H1 (cell line): Measurements from ENCODE around the gene CACNA2D3. TPM values are rescaled to one million over a fixed set of nuclear protein-coding genes. Genes with fewer than 3 reads are reported as not detected.
A peak's percentile ranks its signal among the peaks of the same experiment; 100 is the strongest.

Experiments
- CTCF ChIA-PET: fragments of 300-600 bp; sonication (Branson Sonifier 250); formaldehyde crosslinking; loops from one replicate; lab custom pipeline; 2021; ENCODE audit not compliant: partially characterized antibody; lab: Charles Lee
- POLR2A ChIA-PET: fragments of 300-600 bp; sonication (Branson Sonifier 250); formaldehyde crosslinking; loops from one replicate; lab custom pipeline; 2021; ENCODE audit warnings: inconsistent platforms; ENCODE audit not compliant: partially characterized antibody; lab: Charles Lee
- DNase-seq, 2 experiments: peaks; one replicate each; pipeline versions ENCODE4 v3.0.0 to v3.0.0-alpha.2; 2010 to 2022; ENCODE audit warnings: low spot score in 2 of 2, low read depth in 1 of 2, mixed read lengths in 1 of 2
- FAIRE-seq: peaks from 2 replicates; lab custom pipeline; 2011; peaks lifted over from hg19 to GRCh38; lab: Jason Lieb, UNC
- H2AFZ ChIP-seq: 2 replicates; pipeline ENCODE4 v1.8.1; 2012; ENCODE audit warnings: low read length, inconsistent platforms
- H2AK5ac ChIP-seq: 2 replicates; pipeline ENCODE4 v1.6.1; 2013; ENCODE audit warnings: low read depth, low read length
- H2BK120ac ChIP-seq: replicated peaks from 2 replicates; pipeline ENCODE3; 2013; ENCODE audit warnings: low read depth, low read length, inconsistent platforms
- H2BK12ac ChIP-seq: 2 replicates; pipeline ENCODE4 v1.6.1; 2013; ENCODE audit warnings: low read depth, low read length
- H2BK15ac ChIP-seq: 2 replicates; pipeline ENCODE4 v1.6.1; 2013; ENCODE audit warnings: low read length
- H2BK20ac ChIP-seq: 2 replicates; pipeline ENCODE4 v1.6.1; 2013; ENCODE audit warnings: low read length
- H2BK5ac ChIP-seq: 2 replicates; pipeline ENCODE4 v1.6.1; 2013; ENCODE audit warnings: low read depth, low read length
- H3K14ac ChIP-seq: 2 replicates; pipeline ENCODE4 v1.6.1; 2013; ENCODE audit warnings: inconsistent platforms; ENCODE audit not compliant: insufficient read length
- H3K18ac ChIP-seq: 2 replicates; pipeline ENCODE4 v1.6.1; 2013; ENCODE audit warnings: low read length; ENCODE audit errors: extremely low read depth
- H3K23ac ChIP-seq: 2 replicates; pipeline ENCODE4 v1.6.1; 2013; ENCODE audit warnings: inconsistent platforms; ENCODE audit not compliant: insufficient read length
- H3K23me2 ChIP-seq: 2 replicates; pipeline ENCODE4 v1.6.1; 2013; ENCODE audit warnings: low read depth, low read length
- H3K27ac ChIP-seq: 2 replicates; pipeline ENCODE4 v1.6.1; 2011; ENCODE audit warnings: low read depth, low read length, inconsistent platforms
- H3K27me3 ChIP-seq, 4 experiments: replicated peaks in 1 of 4; 1 replicate in 1 of 4; 2 replicates in 3 of 4; pipeline versions ENCODE4 v1.6.1 to v1.8.1; 2011 to 2013; ENCODE audit warnings: low read length in 3 of 4, mild to moderate bottlenecking in 3 of 4, inconsistent platforms in 2 of 4, mixed read lengths in 2 of 4, moderate library complexity in 1 of 4; ENCODE audit not compliant: control insufficient read depth in 3 of 4, insufficient read depth in 3 of 4; ENCODE audit errors: extremely low read depth in 1 of 4
- H3K36me3 ChIP-seq, 4 experiments: 2 replicates each; pipeline versions ENCODE4 v1.6.1 to v1.8.1; 2011 to 2013; ENCODE audit warnings: mild to moderate bottlenecking in 4 of 4, low read length in 3 of 4, moderate library complexity in 2 of 4, control low read depth in 1 of 4, inconsistent platforms in 1 of 4; ENCODE audit not compliant: insufficient read depth in 4 of 4, control insufficient read depth in 2 of 4
- H3K4ac ChIP-seq: replicated peaks from 2 replicates; pipeline ENCODE3; 2013; ENCODE audit warnings: low read length, low read depth, mixed read lengths, inconsistent platforms; ENCODE audit not compliant: insufficient read length
- H3K4me1 ChIP-seq, 4 experiments: replicated peaks in 1 of 4; 1 replicate in 1 of 4; 2 replicates in 3 of 4; pipeline versions ENCODE4 v1.6.1 to v1.8.1; 2011 to 2013; ENCODE audit warnings: low read length in 3 of 4, inconsistent platforms in 2 of 4, mixed read lengths in 1 of 4; ENCODE audit not compliant: insufficient read depth in 4 of 4, control insufficient read depth in 3 of 4
- H3K4me2 ChIP-seq, 2 experiments: 2 replicates each; pipeline versions ENCODE4 v1.6.1 to v1.8.1; 2011 to 2013; ENCODE audit warnings: low read depth in 2 of 2, low read length in 2 of 2, control low read depth in 1 of 2, inconsistent platforms in 1 of 2, mild to moderate bottlenecking in 1 of 2; ENCODE audit not compliant: insufficient read depth in 1 of 2
- H3K4me3 ChIP-seq, 4 experiments: fragments of 200-600, 300-600 bp in 1 of 4; sonication (generic), shearing (Covaris generic), sonication (Bioruptor Twin) in 1 of 4; 2 replicates each; pipeline versions ENCODE4 v1.5.1 to v1.8.1; 2011 to 2016; ENCODE audit warnings: low read length in 4 of 4, low read depth in 3 of 4, control low read depth in 2 of 4, inconsistent platforms in 2 of 4, mild to moderate bottlenecking in 2 of 4, mixed read lengths in 1 of 4, moderate library complexity in 1 of 4; ENCODE audit not compliant: insufficient read depth in 2 of 4; ENCODE audit errors: extremely low read depth in 1 of 4
- H3K56ac ChIP-seq: replicated peaks from 2 replicates; pipeline ENCODE3; 2013; ENCODE audit warnings: low read depth, mild to moderate bottlenecking, mixed read lengths, low read length, inconsistent platforms; ENCODE audit not compliant: insufficient read length
- H3K79me1 ChIP-seq: 2 replicates; pipeline ENCODE4 v1.6.1; 2013; ENCODE audit warnings: low read depth, low read length, control low read depth
- H3K79me2 ChIP-seq, 2 experiments: 2 replicates each; pipeline versions ENCODE4 v1.6.1 to v1.8.1; 2012 to 2013; ENCODE audit warnings: low read length in 2 of 2, mild to moderate bottlenecking in 2 of 2, inconsistent platforms in 1 of 2; ENCODE audit not compliant: insufficient read depth in 2 of 2, control insufficient read depth in 1 of 2
- H3K9ac ChIP-seq, 4 experiments: replicated peaks in 1 of 4; 1 replicate in 1 of 4; 2 replicates in 3 of 4; pipeline versions ENCODE4 v1.6.1 to v1.8.1; 2011 to 2013; ENCODE audit warnings: low read depth in 3 of 4, low read length in 3 of 4, control low read depth in 2 of 4, mild to moderate bottlenecking in 2 of 4, moderate library complexity in 2 of 4, inconsistent platforms in 1 of 4; ENCODE audit errors: extremely low read depth in 1 of 4
- H3K9me3 ChIP-seq, 2 experiments: 2 replicates each; pipeline versions ENCODE4 v1.6.1 to v1.8.1; 2012 to 2013; ENCODE audit warnings: mild to moderate bottlenecking in 2 of 2, moderate library complexity in 2 of 2, control low read depth in 1 of 2, inconsistent platforms in 1 of 2, low read depth in 1 of 2, low read length in 1 of 2, mixed read lengths in 1 of 2; ENCODE audit not compliant: insufficient read depth in 2 of 2
- H4K20me1 ChIP-seq, 2 experiments: replicated peaks in 1 of 2; 2 replicates each; pipeline versions ENCODE3 to v1.8.1; 2011 to 2013; ENCODE audit warnings: inconsistent platforms in 2 of 2, low read length in 2 of 2, mild to moderate bottlenecking in 1 of 2; ENCODE audit not compliant: insufficient read depth in 2 of 2, control insufficient read depth in 1 of 2
- H4K5ac ChIP-seq: 2 replicates; pipeline ENCODE4 v1.6.1; 2013; ENCODE audit warnings: low read length, low read depth, mixed read lengths, inconsistent platforms; ENCODE audit not compliant: insufficient read length
- H4K8ac ChIP-seq: 2 replicates; pipeline ENCODE4 v1.8.0; 2013; ENCODE audit warnings: mild to moderate bottlenecking, moderate library complexity, low read length, inconsistent platforms; ENCODE audit not compliant: insufficient read depth; ENCODE audit errors: extremely low read depth
- H4K91ac ChIP-seq: replicated peaks from 2 replicates; pipeline ENCODE3; 2013; ENCODE audit warnings: low read length, mixed read lengths, inconsistent platforms; ENCODE audit not compliant: insufficient read length
- MAFK ChIP-seq: IDR thresholded peaks from 2 replicates; pipeline ENCODE4 v1.6.1; 2012; ENCODE audit warnings: low read depth, mild to moderate bottlenecking, improper control_type of control experiment, low read length
- WGBS, 2 experiments: shearing (Covaris generic) in 1 of 2; methylation state at CpG; one replicate each; pipeline versions ENCODE4 v1.1.6 to v1.1.7; 2013 to 2015; ENCODE audit warnings: low lambda C conversion rate in 2 of 2, mixed read lengths in 2 of 2, inconsistent platforms in 1 of 2, low coverage in 1 of 2, missing lambda C conversion rate in 1 of 2; ENCODE audit not compliant: insufficient replicate concordance in 2 of 2, insufficient coverage in 1 of 2, insufficient read length in 1 of 2; ENCODE audit errors: extremely low coverage in 1 of 2, missing lambda C conversion rate in 1 of 2; 5-methylcytosine and 5-hydroxymethylcytosine counted together
- polyA plus RNA-seq, 7 experiments: library from polyadenylated mRNA; depleted of rRNA in 3 of 7; stranded (reverse) in 5 of 7; unstranded in 2 of 7; fragments of >200 nt in 5 of 7; fragments of 200-250 nt in 2 of 7; gene quantifications; 1 replicate in 5 of 7; 2 replicates in 1 of 7; 4 replicates in 1 of 7; pipeline versions ENCODE4 v1.2.1 to v1.2.3, GENCODE V29; 2011 to 2013; ENCODE audit warnings: missing spikeins in 2 of 7, mixed read lengths in 2 of 7
- total RNA-seq: library from RNA; stranded (reverse); fragmentation: NEBNext Ultra II Directional; extraction: Animal tissue kit (Norgen Biotek cat#: 25700); gene quantifications from 2 replicates; pipeline ENCODE4 v1.2.1, GENCODE V29; 2021

Gene CACNA2D3
- total and polyA plus RNA-seq, 2 of the 8 experiments (the other 6 are each of a cell fraction or from before 2014, with no cell fraction given), result 1.5 to 1.8 TPM

- Histone ChIP-seq H3K4me2 (no peak overlapping the region), H2BK15ac (no peak overlapping the region), H2BK120ac (no peak overlapping the region), H4K20me1 (no peaks in the 10 kb centered on the region), H3K27ac (no peak overlapping the region), H3K9me3 (no peaks in the 10 kb centered on the region), H3K79me2 (no peaks in the 10 kb centered on the region), H3K14ac (no peak overlapping the region), H3K4me3 (no peak overlapping the region), H3K4ac (no peak overlapping the region), H4K5ac (no peak overlapping the region), H3K23ac (no peak overlapping the region), H3K36me3 (no peaks in the 10 kb centered on the region), H2AK5ac (no peak overlapping the region), H3K56ac (no peak overlapping the region), H3K79me1 (no peaks in the 10 kb centered on the region), H3K27me3 (no peaks in the 10 kb centered on the region), H3K4me1 (no peaks in the 10 kb centered on the region), H4K8ac (no peak overlapping the region; the same call in 1 of the 2 replicates), H3K18ac (no peak overlapping the region), H2AFZ (peak overlapping the region; percentile 78), H2BK12ac (no peak overlapping the region), H4K91ac (no peak overlapping the region), H3K9ac (no peak overlapping the region), H2BK20ac (no peak overlapping the region), H3K23me2 (peaks cover 2% of the 10 kb centered on the region; the same call in 1 of the 2 replicates), H2BK5ac (no peak overlapping the region)
- ChIA-PET CTCF (interaction anchor here (0.6 to 1.4 kb wide), 7 partner anchors 13 to 622 kb away, joined by 3 to 4 read pairs (median 3); no protein-coding TSS in a partner anchor), POLR2A (interaction anchor here (1.4 kb wide), 1 partner anchor 9 kb away, joined by 3 read pairs; no protein-coding TSS in a partner anchor)
- FAIRE-seq (no peak), DNase-seq (no peak)
- 91% methylated on average over 13 of the region's 13 CpGs; no CpG with 5 or more reads in 1 of the 2 experiments for WGBS, 2 experiments
- no peak for TF ChIP-seq MAFK
Observed at GRCh38 chr3:54243056-54243931, 120.9 kb downstream of the CACNA2D3 start.
